Upper lobe of right lung (tissue), 1 donor: Measurements from ENCODE around the gene MS4A4E. TPM values are rescaled to one million over a fixed set of nuclear protein-coding genes. Genes with fewer than 3 reads are reported as not detected.

Experiments
- ATAC-seq: fragments of 200-7000 bp; cut with Tn5 transposase; one replicate; pipeline ENCODE4 v1.9.1; 2020; ENCODE audit warnings: mild to moderate bottlenecking, moderate library complexity
- DNase-seq: peaks from one replicate; pipeline ENCODE4 v3.0.0-alpha.2; 2020
- H3K27ac ChIP-seq: fragments of 200-600 bp; one replicate; pipeline ENCODE4 v1.8.0; 2022
- H3K27me3 ChIP-seq: fragments of 200-600 bp; one replicate; pipeline ENCODE4 v1.8.0; 2022; ENCODE audit warnings: mild to moderate bottlenecking
- H3K36me3 ChIP-seq: fragments of 200-600 bp; one replicate; pipeline ENCODE4 v1.8.0; 2022
- H3K4me1 ChIP-seq: fragments of 200-600 bp; one replicate; pipeline ENCODE4 v1.8.0; 2022
- H3K4me3 ChIP-seq: fragments of 200-600 bp; one replicate; pipeline ENCODE4 v1.8.0; 2022; ENCODE audit warnings: mild to moderate bottlenecking
- H3K9me3 ChIP-seq: fragments of 200-600 bp; one replicate; pipeline ENCODE4 v1.8.0; 2022
- CTCF ChIP-seq: fragments of 200-600 bp; IDR thresholded peaks from one replicate; pipeline ENCODE4 v1.8.0; 2022; ENCODE audit warnings: antibody characterized with exemption
- intact Hi-C: fragments of 100-400 bp; cut with DNase I; formaldehyde crosslinking; loops from one replicate; pipeline ENCODE4 v1.11.0; 2022
- total RNA-seq: library from RNA; stranded (reverse); fragmentation: NEBNext Ultra II Directional; extraction: Animal tissue kit (Norgen Biotek cat#: 25700); gene quantifications from one replicate; pipeline ENCODE4 v1.2.1, GENCODE V29; 2021
- donor health status: DM: no; HTN: yes; CAD: no; lungs with severe emphysema.

Gene MS4A4E
- total RNA-seq, 1 donor from 2014 or later: 3.0 TPM

- Histone ChIP-seq H3K4me3 (no peak overlapping the region), H3K4me1 (no peaks in the 10 kb centered on the region), H3K36me3 (no peaks in the 10 kb centered on the region), H3K27me3 (no peaks in the 10 kb centered on the region), H3K27ac (no peak overlapping the region), H3K9me3 (no peaks in the 10 kb centered on the region)
- no peak for ATAC-seq
- intact Hi-C loops: no loop called here
- TF ChIP-seq CTCF: no peak
- no peak for DNase-seq
Measured at GRCh38 chr11:60164550-60165075, 78.3 kb downstream of the MS4A4E start.

- intact Hi-C loops: no loop called here
- DNase-seq: no peak
- TF ChIP-seq CTCF: no peak
Measured at GRCh38 chr11:60161766-60162165, 81.2 kb downstream of the MS4A4E start.

GRCh38 chr11:60161107-60161506, 81.8 kb downstream of the MS4A4E start:
- no peak for ATAC-seq
- intact Hi-C loops: no loop called here
- no peak for DNase-seq
- Histone ChIP-seq H3K9me3 (no peaks in the 10 kb centered on the region), H3K4me3 (no peak overlapping the region), H3K27me3 (no peaks in the 10 kb centered on the region), H3K27ac (no peak overlapping the region), H3K4me1 (no peaks in the 10 kb centered on the region), H3K36me3 (no peaks in the 10 kb centered on the region)
- no peak for TF ChIP-seq CTCF

More at GRCh38 chr11:60161766-60162165, 81.2 kb downstream of the MS4A4E start:
- no peak for ATAC-seq
- Histone ChIP-seq H3K27me3 (no peaks in the 10 kb centered on the region), H3K27ac (no peak overlapping the region), H3K4me1 (no peaks in the 10 kb centered on the region), H3K9me3 (no peaks in the 10 kb centered on the region), H3K4me3 (no peak overlapping the region), H3K36me3 (no peaks in the 10 kb centered on the region)

GRCh38 chr11:60159868-60160267, 83.1 kb downstream of the MS4A4E start:
- no peaks in the 10 kb centered on the region for H3K9me3 ChIP-seq
- no peaks in the 10 kb centered on the region for H3K27me3 ChIP-seq
- TF ChIP-seq CTCF: no peak
- H3K27ac ChIP-seq: no peak overlapping the region
- H3K4me1 ChIP-seq: no peaks in the 10 kb centered on the region
- no peak for DNase-seq
- no peak overlapping the region for H3K4me3 ChIP-seq
- H3K36me3 ChIP-seq: no peaks in the 10 kb centered on the region
- no peak for ATAC-seq
- intact Hi-C loops: no loop called here

- no peak for DNase-seq
- Histone ChIP-seq H3K4me3 (no peak overlapping the region), H3K36me3 (no peaks in the 10 kb centered on the region), H3K27me3 (no peaks in the 10 kb centered on the region), H3K27ac (no peak overlapping the region), H3K4me1 (no peaks in the 10 kb centered on the region), H3K9me3 (no peaks in the 10 kb centered on the region)
- intact Hi-C loops: no loop called here
- ATAC-seq: no peak
- TF ChIP-seq CTCF: no peak
Measured at GRCh38 chr11:60159284-60159683, 83.7 kb downstream of the MS4A4E start.

- Histone ChIP-seq H3K4me3 (no peak overlapping the region), H3K4me1 (no peaks in the 10 kb centered on the region), H3K27ac (no peak overlapping the region), H3K36me3 (no peaks in the 10 kb centered on the region), H3K9me3 (no peaks in the 10 kb centered on the region), H3K27me3 (no peaks in the 10 kb centered on the region)
- intact Hi-C loops: no loop called here
- no peak for TF ChIP-seq CTCF
- DNase-seq (no peak), ATAC-seq (no peak)
Measured at GRCh38 chr11:60158636-60159035, 84.3 kb downstream of the MS4A4E start.
